K562 (cell line): ENCODE results near the gene MRPL48. TPM values are rescaled to one million over a fixed set of nuclear protein-coding genes. Genes with fewer than 3 reads are reported as not detected.

Experiments
- ATAC-seq: fragments of 200-7000 bp; cut with Tn5 transposase; 3 replicates; pipeline ENCODE4 v1.9.1; 2020; ENCODE audit warnings: moderate library complexity
- BruUV-seq: library from RNA; stranded (reverse); fragments of 400-500 nt; replicated peaks from 2 replicates; lab custom pipeline; 2021; lab: Mats Ljungman, UMichigan
- CTCF ChIA-PET: fragments of 300-600 bp; formaldehyde crosslinking; extraction: SDS; loops from one replicate; lab custom pipeline; 2021; ENCODE audit warnings: low intra/inter-chr PET ratio; lab: Yijun Ruan, JAX
- POLR2A ChIA-PET: fragments of 300-600, 350-650 bp; sonication (Branson Sonifier 250); formaldehyde crosslinking; extraction: SDS; loops from one replicate; lab custom pipeline; 2021; ENCODE audit warnings: antibody characterized with exemption, inconsistent platforms; lab: Yijun Ruan, JAX
- DNase-seq, 4 experiments: peaks; one replicate each; pipeline versions ENCODE4 v3.0.0 to v3.0.0-alpha.2; 2011 to 2018; ENCODE audit warnings: low spot score in 3 of 4, mixed read lengths in 3 of 4; ENCODE audit errors: extremely low read depth in 1 of 4
- FAIRE-seq: peaks from 2 replicates; lab custom pipeline; 2011; peaks lifted over from hg19 to GRCh38; lab: Jason Lieb, UNC
- H2AFZ ChIP-seq: 2 replicates; pipeline ENCODE4 v1.6.0; 2011; ENCODE audit warnings: low read depth, low read length, control low read depth, inconsistent platforms
- H3K27ac ChIP-seq: fragments of 200-600 bp; 3 replicates; pipeline ENCODE4 v1.8.0; 2011; ENCODE audit warnings: low read depth, mild to moderate bottlenecking, control low read depth, inconsistent platforms, low read length, moderate library complexity, mixed read lengths; ENCODE audit errors: extremely low read depth
- H3K27me3 ChIP-seq, 2 experiments: fragments of 300-600 bp in 1 of 2; 2 replicates in 1 of 2; 3 replicates in 1 of 2; pipeline versions ENCODE4 v1.6.0 to v1.8.0; 2011; ENCODE audit warnings: inconsistent platforms in 2 of 2, low read length in 2 of 2, mild to moderate bottlenecking in 1 of 2, mixed read lengths in 1 of 2, moderate library complexity in 1 of 2; ENCODE audit not compliant: control insufficient read depth in 2 of 2, insufficient read depth in 2 of 2
- H3K36me3 ChIP-seq: fragments of 300-600 bp; 3 replicates; pipeline ENCODE4 v1.8.0; 2011; ENCODE audit warnings: mild to moderate bottlenecking, low read length, inconsistent platforms; ENCODE audit not compliant: control insufficient read depth, insufficient read depth
- H3K4me1 ChIP-seq, 2 experiments: fragments of 200-600 bp in 1 of 2; replicated peaks in 1 of 2; 2 replicates in 1 of 2; 3 replicates in 1 of 2; pipeline versions ENCODE4 v1.5.1 to v1.8.0; 2011; ENCODE audit warnings: inconsistent platforms in 2 of 2, low read length in 2 of 2, mild to moderate bottlenecking in 1 of 2, mixed read lengths in 1 of 2, moderate library complexity in 1 of 2; ENCODE audit not compliant: control insufficient read depth in 2 of 2, insufficient read depth in 2 of 2
- H3K4me2 ChIP-seq: 2 replicates; pipeline ENCODE4 v1.6.1; 2011; ENCODE audit warnings: low read length, control low read depth, inconsistent platforms, mixed read lengths; ENCODE audit not compliant: insufficient read depth
- H3K4me3 ChIP-seq: fragments of 200-600 bp; sonication (generic), shearing (Covaris generic); 2 replicates; pipeline ENCODE4 v1.5.1; 2016; ENCODE audit warnings: control low read depth, inconsistent platforms
- H3K79me2 ChIP-seq: fragments of 200-600 bp; 3 replicates; pipeline ENCODE4 v1.8.0; 2011; ENCODE audit warnings: low read length, inconsistent platforms; ENCODE audit not compliant: control insufficient read depth, insufficient read depth
- H3K9ac ChIP-seq, 2 experiments: 2 replicates each; pipeline versions ENCODE4 v1.6.0 to v1.6.1; 2011; ENCODE audit warnings: low read depth in 2 of 2, low read length in 2 of 2, control low read depth in 1 of 2, inconsistent platforms in 1 of 2, mild to moderate bottlenecking in 1 of 2, mixed read lengths in 1 of 2; ENCODE audit not compliant: insufficient read depth in 1 of 2
- H3K9me1 ChIP-seq: one replicate; pipeline ENCODE4 v1.6.0; 2011; ENCODE audit warnings: inconsistent platforms, mild to moderate bottlenecking, low read length, moderate library complexity; ENCODE audit not compliant: control insufficient read depth, insufficient read depth
- H3K9me3 ChIP-seq: replicated peaks from 2 replicates; pipeline ENCODE4 v1.5.1; 2011; ENCODE audit warnings: low read depth, low read length, inconsistent platforms; ENCODE audit not compliant: control insufficient read depth, insufficient read depth
- H4K20me1 ChIP-seq: replicated peaks from 2 replicates; pipeline ENCODE4 v1.6.1; 2011; ENCODE audit warnings: low read length, inconsistent platforms, mixed read lengths; ENCODE audit not compliant: control insufficient read depth, insufficient read depth
- BHLHE40 ChIP-seq: IDR thresholded peaks from 2 replicates; pipeline ENCODE4 v1.6.1; 2011; ENCODE audit warnings: low read length, improper control_type of control experiment
- BRD4 ChIP-seq: fragments of 200-600 bp; sonication (generic); IDR thresholded peaks from 2 replicates; pipeline ENCODE4 v1.6.1; 2017; ENCODE audit warnings: inconsistent platforms
- CREB1 ChIP-seq, 2 experiments: sonication (generic) in 1 of 2; formaldehyde crosslinking in 1 of 2; IDR thresholded peaks; 2 replicates each; pipeline versions ENCODE4 v1.6.1 to v1.8.0; 2012 to 2022; ENCODE audit warnings: inconsistent platforms in 1 of 2, mild to moderate bottlenecking in 1 of 2, missing genetic modification reagents in 1 of 2, moderate library complexity in 1 of 2
- DMBX1 ChIP-seq: fragments of 250-450 bp; sonication (Bioruptor Pico); IDR thresholded peaks from 2 replicates; pipeline ENCODE4 v1.8.0; 2022; ENCODE audit warnings: inconsistent platforms, mild to moderate bottlenecking, moderate library complexity, borderline replicate concordance
- GMEB1 ChIP-seq: fragments of 250-450 bp; sonication (Bioruptor Pico); IDR thresholded peaks from 2 replicates; pipeline ENCODE4 v1.4.0; 2020; ENCODE audit warnings: mild to moderate bottlenecking
- NCOA6 ChIP-seq: fragments of 450-650 bp; IDR thresholded peaks from 2 replicates; pipeline ENCODE4 v1.6.1; 2017; ENCODE audit warnings: mild to moderate bottlenecking
- OTX1 ChIP-seq: fragments of 450-650 bp; formaldehyde crosslinking; IDR thresholded peaks from 2 replicates; pipeline ENCODE4 v1.4.0; 2022; ENCODE audit warnings: mild to moderate bottlenecking
- RBM14 ChIP-seq: fragments of 200-400 bp; formaldehyde crosslinking; IDR thresholded peaks from 2 replicates; pipeline ENCODE4 v1.6.1; 2018; ENCODE audit warnings: low read depth, mild to moderate bottlenecking, low read length, moderate library complexity, borderline replicate concordance; ENCODE audit not compliant: insufficient read depth
- ZNF695 ChIP-seq: fragments of 450-650 bp; formaldehyde crosslinking; IDR thresholded peaks from 2 replicates; pipeline ENCODE4 v1.4.0; 2020; ENCODE audit warnings: mild to moderate bottlenecking, moderate library complexity
- WGBS: fragments of 100-300 bp; shearing (Covaris generic); methylation state at CpG from one replicate; pipeline ENCODE4 v1.1.6; 2016; ENCODE audit warnings: low coverage, mixed read lengths; ENCODE audit not compliant: insufficient coverage; ENCODE audit errors: missing lambda C conversion rate; 5-methylcytosine and 5-hydroxymethylcytosine counted together
- in situ Hi-C: fragments of 300-500 bp; cut with MboI; formaldehyde crosslinking; loops from 4 replicates; pipeline ENCODE4 v1.15.0; 2018; ENCODE audit warnings: inconsistent platforms, mixed read lengths
- intact Hi-C: fragments of 100-400 bp; cut with micrococcal nuclease; formaldehyde crosslinking; loops from 2 replicates; pipeline ENCODE4 v1.14.2; 2022
- polyA plus RNA-seq, 8 experiments: library from polyadenylated mRNA; depleted of rRNA in 4 of 8; stranded (reverse) in 5 of 8; unstranded in 3 of 8; fragments of >200 nt; fragmentation: Nextera tagmentation in 2 of 8; fragmentation: Illumina TruSeq in 1 of 8; extraction: Ambion mirVana in 2 of 8; extraction: Trizol in 1 of 8; gene quantifications; 2 replicates each; pipeline versions ENCODE4 v1.2.1 to v1.2.3, GENCODE V29; 2011 to 2014; ENCODE audit warnings: inconsistent platforms in 1 of 8, missing spikeins in 1 of 8
- total RNA-seq, 7 experiments: library from RNA; depleted of rRNA in 6 of 7; stranded (reverse); fragments of >200 nt in 6 of 7; fragmentation: Illumina TruSeq in 2 of 7; extraction: Trizol in 2 of 7; gene quantifications; 2 replicates each; pipeline versions ENCODE4 v1.2.1 to v1.2.3, GENCODE V29; 2011 to 2021; ENCODE audit warnings: low replicate concordance in 1 of 7
- TF ChIP-seq, protein P1 (sequence below): fragments of 450-650 bp; formaldehyde crosslinking; IDR thresholded peaks from 2 replicates; pipeline ENCODE4 v1.4.0; 2020; ENCODE audit warnings: mild to moderate bottlenecking, moderate library complexity
- TF ChIP-seq, protein P2 (sequence below): fragments of 250-450 bp; sonication (Bioruptor Pico); IDR thresholded peaks from 2 replicates; pipeline ENCODE4 v1.4.0; 2020
- TF ChIP-seq, protein P3 (sequence below), 2 experiments: IDR thresholded peaks; 2 replicates each; pipeline ENCODE4 v1.6.1; 2012; ENCODE audit warnings: improper control_type of control experiment in 2 of 2, low read depth in 2 of 2, low read length in 2 of 2, borderline replicate concordance in 1 of 2

Gene MRPL48
- total and polyA plus RNA-seq, 9 of the 15 experiments (the other 6 are each of a cell fraction or from before 2014, with no cell fraction given): 66.0 to 237 (median 104) TPM

DNA sequence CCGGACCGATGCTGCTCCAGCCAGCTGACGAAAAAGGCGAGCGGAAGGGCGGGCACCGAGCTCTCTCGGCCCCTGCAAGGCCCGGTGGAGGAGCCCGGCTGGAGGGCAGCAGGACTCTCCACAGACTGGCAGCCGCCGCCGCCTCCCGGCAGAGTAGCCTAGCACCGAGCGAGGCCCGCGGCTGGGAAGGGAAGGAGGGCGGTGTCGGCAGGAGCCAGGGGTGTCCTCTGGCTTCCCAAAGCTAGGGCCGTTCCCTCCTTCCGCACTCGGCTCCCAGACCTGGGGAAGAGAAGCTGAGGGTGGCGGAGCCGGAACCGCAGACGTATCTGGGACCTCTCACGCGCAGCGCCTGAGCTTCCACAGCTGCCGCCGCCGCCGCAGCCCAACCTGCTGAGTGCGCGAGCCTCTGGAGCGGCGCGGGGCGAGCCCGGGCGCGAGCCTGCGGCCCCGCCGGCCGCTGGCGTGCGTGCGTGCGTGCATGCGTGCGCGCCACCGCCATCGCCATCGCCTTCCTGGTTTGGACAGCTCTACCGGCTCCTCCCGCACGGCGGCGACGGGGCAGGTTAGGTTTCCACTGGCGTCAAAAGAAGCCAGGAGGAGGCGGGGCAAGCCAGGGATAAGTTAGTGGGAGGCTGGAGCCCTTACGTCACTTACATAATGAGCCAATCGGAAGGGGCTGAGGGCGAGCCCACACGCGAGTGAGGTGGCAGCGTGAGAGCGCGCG lies 26.8 kb upstream of the MRPL48 start, which contains the start of gene RAB6A:
Gene RAB6A (minus strand): TSS at position 396 of the 724 bp plus-strand sequence. CDS start 439 bp downstream, outside the sequence.
- peak within 1 kb of the TSS; percentile 97 for H3K4me3 ChIP-seq
- peak within 1 kb of the TSS; percentile 88 for H3K4me2 ChIP-seq
- H3K9ac ChIP-seq: peak within 1 kb of the TSS; percentile 85 to 98
- peaks cover 47% of the 10 kb centered on the region for H3K79me2 ChIP-seq
- BruUV-seq: no TSS peak
- H4K20me1 ChIP-seq: peaks cover 15% of the 10 kb centered on the region; the same call in 1 of the 2 replicates
- intact Hi-C loops: loop anchor here (1.0 to 10.0 kb wide), 3 partner anchors 18 to 114 kb away; partner anchors contain the start of genes COA4 and PAAF1
- POLR2A ChIA-PET: interaction anchor here (0.6 to 8.1 kb wide), 15 partner anchors 9 to 234 kb away, joined by 3 to 86 read pairs (median 3); partner anchors contain the start of gene MRPL48
- H3K36me3 ChIP-seq: peaks cover 5% of the 10 kb centered on the region; the same call in 1 of the 3 replicates
- H2AFZ ChIP-seq: peak within 1 kb of the TSS; percentile 97
- under 1% methylated on average over 57 of the region's 74 CpGs for WGBS
- H3K27me3 ChIP-seq: no peaks in the 10 kb centered on the region
- ATAC-seq (peak; percentile 94), FAIRE-seq (peak; percentile 98), DNase-seq (peak; percentile 97 to 100 (median 98))
- H3K27ac ChIP-seq: peak within 1 kb of the TSS; percentile 88
- in situ Hi-C loops: no loop called here
- no peaks in the 10 kb centered on the region for H3K9me3 ChIP-seq
- H3K9me1 ChIP-seq: no peaks in the 10 kb centered on the region
- peaks cover 9 to 13% of the 10 kb centered on the region in 2 experiments; a peak in 2 of 5 replicates for H3K4me1 ChIP-seq
- CTCF ChIA-PET: no interaction called here
- TF ChIP-seq, protein P1, sequence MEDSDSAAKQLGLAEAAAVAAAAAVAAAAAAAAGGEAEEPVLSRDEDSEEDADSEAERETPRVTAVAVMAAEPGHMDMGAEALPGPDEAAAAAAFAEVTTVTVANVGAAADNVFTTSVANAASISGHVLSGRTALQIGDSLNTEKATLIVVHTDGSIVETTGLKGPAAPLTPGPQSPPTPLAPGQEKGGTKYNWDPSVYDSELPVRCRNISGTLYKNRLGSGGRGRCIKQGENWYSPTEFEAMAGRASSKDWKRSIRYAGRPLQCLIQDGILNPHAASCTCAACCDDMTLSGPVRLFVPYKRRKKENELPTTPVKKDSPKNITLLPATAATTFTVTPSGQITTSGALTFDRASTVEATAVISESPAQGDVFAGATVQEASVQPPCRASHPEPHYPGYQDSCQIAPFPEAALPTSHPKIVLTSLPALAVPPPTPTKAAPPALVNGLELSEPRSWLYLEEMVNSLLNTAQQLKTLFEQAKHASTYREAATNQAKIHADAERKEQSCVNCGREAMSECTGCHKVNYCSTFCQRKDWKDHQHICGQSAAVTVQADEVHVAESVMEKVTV: no peak
- TF ChIP-seq ZNF695 (CRISPR knock-in tag) (peak; percentile 75; the same call in 1 of the 2 replicates), GMEB1 (CRISPR knock-in tag) (peak; percentile 99), BHLHE40 (peak; percentile 58), NCOA6 (peak; percentile 86), BRD4 (no peak), DMBX1 (CRISPR knock-in tag) (peak; percentile 19; the same call in 1 of the 2 replicates), CREB1 (IDR thresholded peaks at IDR 0.05) (peak; percentile 92), CREB1 (CRISPR knock-in tag; IDR thresholded peaks at IDR 0.05) (peak; percentile 87; the same call in 1 of the 2 replicates), RBM14 (0 out of 2 replicates have a peak, but pooled peaks have one; percentile 42), OTX1 (CRISPR knock-in tag) (no peak)
- TF ChIP-seq, protein P2, sequence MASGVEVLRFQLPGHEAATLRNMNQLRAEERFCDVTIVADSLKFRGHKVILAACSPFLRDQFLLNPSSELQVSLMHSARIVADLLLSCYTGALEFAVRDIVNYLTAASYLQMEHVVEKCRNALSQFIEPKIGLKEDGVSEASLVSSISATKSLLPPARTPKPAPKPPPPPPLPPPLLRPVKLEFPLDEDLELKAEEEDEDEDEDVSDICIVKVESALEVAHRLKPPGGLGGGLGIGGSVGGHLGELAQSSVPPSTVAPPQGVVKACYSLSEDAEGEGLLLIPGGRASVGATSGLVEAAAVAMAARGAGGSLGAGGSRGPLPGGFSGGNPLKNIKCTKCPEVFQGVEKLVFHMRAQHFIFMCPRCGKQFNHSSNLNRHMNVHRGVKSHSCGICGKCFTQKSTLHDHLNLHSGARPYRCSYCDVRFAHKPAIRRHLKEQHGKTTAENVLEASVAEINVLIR (CRISPR knock-in tag): peak; percentile 84
- TF ChIP-seq, protein P3, sequence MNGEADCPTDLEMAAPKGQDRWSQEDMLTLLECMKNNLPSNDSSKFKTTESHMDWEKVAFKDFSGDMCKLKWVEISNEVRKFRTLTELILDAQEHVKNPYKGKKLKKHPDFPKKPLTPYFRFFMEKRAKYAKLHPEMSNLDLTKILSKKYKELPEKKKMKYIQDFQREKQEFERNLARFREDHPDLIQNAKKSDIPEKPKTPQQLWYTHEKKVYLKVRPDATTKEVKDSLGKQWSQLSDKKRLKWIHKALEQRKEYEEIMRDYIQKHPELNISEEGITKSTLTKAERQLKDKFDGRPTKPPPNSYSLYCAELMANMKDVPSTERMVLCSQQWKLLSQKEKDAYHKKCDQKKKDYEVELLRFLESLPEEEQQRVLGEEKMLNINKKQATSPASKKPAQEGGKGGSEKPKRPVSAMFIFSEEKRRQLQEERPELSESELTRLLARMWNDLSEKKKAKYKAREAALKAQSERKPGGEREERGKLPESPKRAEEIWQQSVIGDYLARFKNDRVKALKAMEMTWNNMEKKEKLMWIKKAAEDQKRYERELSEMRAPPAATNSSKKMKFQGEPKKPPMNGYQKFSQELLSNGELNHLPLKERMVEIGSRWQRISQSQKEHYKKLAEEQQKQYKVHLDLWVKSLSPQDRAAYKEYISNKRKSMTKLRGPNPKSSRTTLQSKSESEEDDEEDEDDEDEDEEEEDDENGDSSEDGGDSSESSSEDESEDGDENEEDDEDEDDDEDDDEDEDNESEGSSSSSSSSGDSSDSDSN (IDR thresholded peaks at IDR 0.05; ENCODE audit: borderline replicate concordance in 1 of 2, low read depth in 2 of 2, low read length in 2 of 2): peak in 1 of 2 experiments; percentile 76; a peak in 2 of 4 replicates
